Loucy (cell line): ENCODE results near the gene RIIAD1.
"Not testable (repeated sequence)": the region's sequence is repeated elsewhere in the genome, so short reads cannot be mapped to it uniquely, and the experiment has no call there.

ENCODE experiments used
- H2AFZ ChIP-seq: fragments of 200-600 bp; sonication (generic); 2 replicates; pipeline ENCODE4 v1.6.0; 2016; ENCODE audit warnings: antibody characterized with exemption, mild to moderate bottlenecking, low read length, moderate library complexity
- H3F3A ChIP-seq: fragments of 200-600 bp; 2 replicates; pipeline ENCODE4 v1.6.0; 2016; ENCODE audit warnings: antibody characterized with exemption, low read depth, mild to moderate bottlenecking
- H3K27me3 ChIP-seq: fragments of 200-600 bp; sonication (generic); 2 replicates; pipeline ENCODE4 v1.6.1; 2014; ENCODE audit warnings: low read length, mild to moderate bottlenecking; ENCODE audit not compliant: insufficient read depth, poor library complexity, severe bottlenecking
- H3K36me3 ChIP-seq: fragments of 200-600 bp; sonication (generic); 2 replicates; pipeline ENCODE4 v1.6.1; 2016; ENCODE audit warnings: low read length; ENCODE audit not compliant: insufficient read depth
- H3K4me1 ChIP-seq: fragments of 200-600 bp; sonication (generic); 2 replicates; pipeline ENCODE4 v1.5.1; 2014; ENCODE audit warnings: low read length, mild to moderate bottlenecking; ENCODE audit not compliant: insufficient read depth, poor library complexity, severe bottlenecking
- H3K4me2 ChIP-seq: fragments of 200-600 bp; sonication (generic); 2 replicates; pipeline ENCODE4 v1.6.0; 2014; ENCODE audit warnings: antibody characterized with exemption, low read length, low read depth, mild to moderate bottlenecking; ENCODE audit not compliant: poor library complexity, severe bottlenecking
- H3K4me3 ChIP-seq: fragments of 200-600 bp; sonication (generic); 2 replicates; pipeline ENCODE4 v1.5.1; 2014; ENCODE audit warnings: low read length, mild to moderate bottlenecking, mixed read lengths; ENCODE audit not compliant: poor library complexity, severe bottlenecking
- H3K79me2 ChIP-seq: fragments of 200-600 bp; sonication (generic); 2 replicates; pipeline ENCODE4 v1.6.1; 2014; ENCODE audit warnings: low read length; ENCODE audit not compliant: insufficient read depth
- H3K9ac ChIP-seq: fragments of 200-600 bp; sonication (generic); 2 replicates; pipeline ENCODE4 v1.6.0; 2014; ENCODE audit warnings: mild to moderate bottlenecking, low read depth, low read length, moderate library complexity; ENCODE audit not compliant: poor library complexity, severe bottlenecking
- H3K9me2 ChIP-seq: fragments of 200-600 bp; sonication (generic); replicated peaks from 2 replicates; pipeline ENCODE4 v1.6.1; 2016; ENCODE audit warnings: low read depth, low read length, mixed read lengths
- H3K9me3 ChIP-seq: fragments of 200-600 bp; sonication (generic); 2 replicates; pipeline ENCODE4 v1.6.1; 2014; ENCODE audit warnings: mild to moderate bottlenecking, antibody characterized with exemption, low read length, low read depth; ENCODE audit not compliant: insufficient read depth
- H4K20me1 ChIP-seq: fragments of 200-600 bp; sonication (generic); 2 replicates; pipeline ENCODE4 v1.6.0; 2014; ENCODE audit warnings: antibody characterized with exemption, low read length, mild to moderate bottlenecking; ENCODE audit not compliant: insufficient read depth, poor library complexity, severe bottlenecking
- CTCF ChIP-seq: fragments of 200-600 bp; sonication (generic); conservative IDR thresholded peaks from 2 replicates; pipeline ENCODE4 v1.5.1; 2014; ENCODE audit warnings: mild to moderate bottlenecking, antibody characterized with exemption, low read length
- EZH2phosphoT487 ChIP-seq: fragments of 200-600 bp; IDR thresholded peaks from 2 replicates; pipeline ENCODE4 v1.6.1; 2018; ENCODE audit warnings: antibody characterized with exemption, mild to moderate bottlenecking, moderate library complexity, borderline replicate concordance

Gene RIIAD1

GRCh38 chr1:151680826-151681225 is 40.5 kb upstream of the RIIAD1 start:
- Histone ChIP-seq H3F3A (no peaks in the 10 kb centered on the region), H3K27me3 (no peaks in the 10 kb centered on the region), H4K20me1 (no peaks in the 10 kb centered on the region), H3K79me2 (no peaks in the 10 kb centered on the region), H3K36me3 (peaks cover 28% of the 10 kb centered on the region; the same call in 1 of the 2 replicates), H3K9me3 (no peaks in the 10 kb centered on the region), H3K4me2 (no peak overlapping the region), H3K4me1 (no peaks in the 10 kb centered on the region), H3K9me2 (no peaks in the 10 kb centered on the region), H3K4me3 (no peak overlapping the region), H3K9ac (no peak overlapping the region), H2AFZ (no peak overlapping the region)
- TF ChIP-seq EZH2phosphoT487 (no peak), CTCF (no peak)

DNA sequence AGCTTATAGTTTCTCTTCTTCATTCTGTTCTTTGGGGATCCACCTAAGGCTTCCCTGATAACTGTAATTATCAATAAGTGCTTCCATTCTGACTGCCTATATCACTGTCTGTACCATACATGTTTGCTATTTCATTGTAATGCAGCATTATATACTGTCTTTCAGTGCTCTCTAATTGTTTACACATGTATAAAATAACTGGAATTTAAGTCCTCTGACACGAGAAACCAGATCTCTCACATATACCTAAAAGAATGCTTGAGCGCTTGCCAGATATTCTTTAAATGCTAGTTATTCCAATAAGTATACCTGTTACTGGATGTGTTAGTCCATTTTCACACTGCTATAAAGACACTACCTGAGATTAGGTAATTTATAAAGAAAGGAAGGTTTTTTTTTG is 39.4 kb upstream of the RIIAD1 start:
- TF ChIP-seq EZH2phosphoT487 = no peak
- TF ChIP-seq CTCF = no peak
- H3K4me2 ChIP-seq = no peak overlapping the region

DNA sequence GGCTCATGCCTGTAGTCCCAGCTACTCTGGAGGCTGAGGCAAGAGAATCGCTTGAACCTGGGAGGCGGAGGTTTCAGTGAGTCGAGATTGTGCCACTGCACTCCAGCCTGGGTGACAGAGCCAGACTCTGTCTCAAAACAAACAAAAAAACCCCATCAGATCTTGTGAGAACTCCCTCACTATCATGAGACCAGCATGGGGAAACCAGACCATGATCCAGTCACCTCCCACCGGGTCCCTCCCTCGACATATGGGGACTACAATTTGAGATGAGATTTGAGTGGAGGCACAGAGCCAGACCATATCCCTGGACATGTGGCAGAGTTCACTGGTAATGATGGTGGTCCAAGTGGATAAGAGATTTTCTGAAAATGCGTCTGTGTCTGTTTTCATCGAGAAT is 38.4 kb upstream of the RIIAD1 start:
- H3K79me2 ChIP-seq, H2AFZ ChIP-seq, H3K27me3 ChIP-seq, H3K9me2 ChIP-seq, H4K20me1 ChIP-seq, H3K4me1 ChIP-seq, H3K9me3 ChIP-seq, H3K9ac ChIP-seq, H3K4me2 ChIP-seq, H3K4me3 ChIP-seq, H3F3A ChIP-seq: not testable (repeated sequence)
- H3K36me3 ChIP-seq = peaks cover 39% of the 10 kb centered on the region; the same call in 1 of the 2 replicates

More for the DNA sequence above, 39.4 kb upstream of the RIIAD1 start:
- no peak overlapping the region for H2AFZ ChIP-seq
- H3K9me2 ChIP-seq = no peaks in the 10 kb centered on the region
- H3K4me3 ChIP-seq = no peak overlapping the region
- H3K27me3 ChIP-seq = no peaks in the 10 kb centered on the region
- H4K20me1 ChIP-seq = no peaks in the 10 kb centered on the region
- H3K79me2 ChIP-seq = no peaks in the 10 kb centered on the region
- no peak overlapping the region for H3K9ac ChIP-seq
- H3K36me3 ChIP-seq = peaks cover 39% of the 10 kb centered on the region; the same call in 1 of the 2 replicates
- no peaks in the 10 kb centered on the region for H3K4me1 ChIP-seq
- H3F3A ChIP-seq = no peaks in the 10 kb centered on the region
- no peaks in the 10 kb centered on the region for H3K9me3 ChIP-seq

DNA sequence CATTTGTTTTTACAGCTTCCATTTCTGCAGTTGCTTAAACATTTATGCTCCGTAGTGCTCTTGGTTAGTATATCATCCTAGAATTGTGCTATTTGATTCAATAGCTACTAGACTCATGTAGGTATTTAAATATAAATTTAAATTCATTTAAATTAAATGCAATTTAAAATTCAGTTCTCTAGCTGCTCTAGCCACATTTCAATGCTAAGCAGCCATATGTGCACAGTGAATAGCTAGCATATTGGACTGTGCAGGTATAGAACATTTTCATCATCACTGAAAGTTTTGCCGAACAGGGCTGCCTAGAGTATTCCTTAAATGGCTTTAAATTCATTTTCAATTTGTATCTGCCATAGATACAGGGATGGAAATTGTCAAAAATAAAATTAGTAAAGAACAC is 37.2 kb upstream of the RIIAD1 start:
- no peak overlapping the region for H3K4me3 ChIP-seq
- no peaks in the 10 kb centered on the region for H3K27me3 ChIP-seq
- H3K36me3 ChIP-seq = peaks cover 30% of the 10 kb centered on the region; the same call in 1 of the 2 replicates
- no peaks in the 10 kb centered on the region for H4K20me1 ChIP-seq
- no peaks in the 10 kb centered on the region for H3K9me2 ChIP-seq
- H3K4me2 ChIP-seq = no peak overlapping the region
- H2AFZ ChIP-seq = no peak overlapping the region
- H3F3A ChIP-seq = no peaks in the 10 kb centered on the region
- H3K9ac ChIP-seq = no peak overlapping the region
- TF ChIP-seq EZH2phosphoT487 (no peak), CTCF (no peak)
- H3K4me1 ChIP-seq = no peaks in the 10 kb centered on the region
- H3K79me2 ChIP-seq = no peaks in the 10 kb centered on the region
- no peaks in the 10 kb centered on the region for H3K9me3 ChIP-seq
